Activated naive CD4-positive, alpha-beta T cell treated with Interleukin-2 at 50 U/mL for 16 hours (primary cell): ENCODE results near the gene SCUBE3.

Experiments used
- DNase-seq: peaks from one replicate; pipeline ENCODE4 v3.0.0-alpha.2; 2020

Gene SCUBE3

DNA sequence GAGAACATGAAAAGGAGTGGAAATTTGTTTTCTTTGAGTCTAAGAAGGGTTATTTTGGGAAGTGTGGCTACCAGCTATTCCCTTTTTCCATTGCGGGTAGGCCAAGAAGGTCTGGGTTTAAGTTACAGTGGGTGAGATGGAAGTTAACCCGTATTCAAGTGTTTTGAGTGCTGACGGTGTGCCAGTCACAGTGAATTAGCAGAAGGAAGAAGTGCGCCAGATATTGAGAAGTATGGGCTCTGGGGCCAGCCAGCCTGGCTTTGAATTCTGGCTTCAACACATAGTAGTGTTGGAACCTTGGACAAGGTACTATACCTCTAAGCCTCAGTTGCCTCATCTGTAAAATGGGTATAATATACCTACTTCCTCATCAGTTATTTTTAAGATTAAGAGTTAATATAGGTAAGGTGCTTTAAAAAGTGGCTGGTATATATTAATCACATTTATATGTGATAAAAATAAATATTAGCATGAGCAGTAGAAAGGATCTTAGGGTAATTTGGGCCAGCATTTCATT lies 62.0 kb downstream of the SCUBE3 start:
- no peak for DNase-seq

GRCh38 chr6:35278708-35279107 lies 65.0 kb downstream of the SCUBE3 start:
- DNase-seq: no peak

DNA sequence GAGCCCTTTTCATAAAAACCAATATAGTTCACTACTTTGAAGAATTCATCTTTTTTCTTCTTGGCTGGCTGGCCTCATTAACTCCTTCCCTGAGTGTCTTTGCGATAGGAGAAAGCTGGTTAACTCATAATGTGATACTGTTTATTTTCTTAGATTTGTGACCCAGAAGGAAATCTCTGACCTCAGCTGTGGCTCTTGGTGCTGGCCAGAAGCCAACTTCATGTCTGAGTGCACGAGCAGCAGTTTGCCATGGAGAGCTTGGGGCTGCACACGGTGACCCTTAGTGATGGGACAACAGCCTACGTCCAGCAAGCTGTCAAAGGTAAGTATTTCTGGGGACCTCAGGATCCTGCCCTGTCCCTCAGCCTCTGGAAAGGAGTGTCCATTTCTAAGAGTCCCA lies 67.1 kb downstream of the SCUBE3 start:
- DNase-seq: no peak

- DNase-seq: no peak
These were observed 68.7 kb downstream of the SCUBE3 start for GRCh38 chr6:35282472-35282871.

DNA sequence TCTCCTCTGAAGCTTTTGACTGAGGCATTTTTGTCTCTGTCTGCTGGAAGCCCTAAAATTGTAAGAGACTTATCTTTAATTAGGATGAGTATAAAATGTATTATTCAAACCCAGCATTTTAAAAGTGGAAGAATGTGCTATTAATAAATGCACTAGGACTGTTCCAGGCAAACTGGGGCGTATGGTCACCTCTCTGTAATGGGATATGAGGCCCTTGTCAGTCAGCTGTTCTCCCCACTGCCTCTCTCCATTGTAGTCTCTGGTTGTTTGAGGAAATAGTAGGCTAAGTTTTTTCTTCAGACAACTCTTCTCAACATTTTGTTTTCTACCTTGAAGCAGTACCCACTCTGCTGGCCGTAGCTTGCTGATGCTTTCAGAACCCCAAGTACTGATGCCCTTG lies 69.6 kb downstream of the SCUBE3 start:
- no peak for DNase-seq

GRCh38 chr6:35287671-35288396 lies 74.1 kb downstream of the SCUBE3 start:
- DNase-seq: no peak

DNA sequence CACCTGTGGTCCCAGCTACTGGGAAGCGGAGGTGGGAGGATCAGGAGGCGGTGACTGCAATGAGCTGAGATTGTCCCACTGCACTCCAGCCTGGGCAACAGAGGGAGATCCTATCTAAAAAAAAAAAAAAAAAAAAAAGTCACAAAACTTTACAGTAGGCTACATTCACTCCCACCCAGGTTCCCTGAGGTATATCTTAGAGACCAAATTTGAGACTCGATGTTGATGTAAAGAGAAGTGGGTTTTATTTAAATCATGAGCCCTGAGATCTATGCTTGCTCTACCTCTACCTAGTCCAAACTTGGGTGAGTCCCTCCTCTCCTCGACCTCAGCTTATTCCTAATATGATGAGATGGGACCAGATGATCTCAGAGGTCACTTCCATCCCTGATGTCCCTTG lies 75.1 kb downstream of the SCUBE3 start:
- no peak for DNase-seq

DNA sequence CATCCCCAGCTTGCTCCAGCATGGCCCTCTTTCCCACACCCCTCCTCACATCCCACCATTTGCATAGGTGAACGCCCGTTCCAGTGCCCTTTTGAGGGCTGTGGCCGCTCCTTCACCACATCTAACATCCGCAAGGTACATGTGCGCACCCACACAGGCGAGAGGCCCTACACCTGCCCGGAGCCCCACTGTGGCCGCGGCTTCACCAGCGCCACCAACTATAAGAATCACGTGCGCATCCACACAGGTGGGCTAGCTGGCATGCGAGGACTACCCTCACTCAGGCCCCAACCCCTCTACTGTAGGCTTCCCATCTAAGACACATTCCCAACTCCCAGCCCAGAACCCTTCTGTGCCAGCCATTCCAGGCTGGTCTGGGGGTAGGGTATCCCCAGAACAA lies 77.7 kb downstream of the SCUBE3 start:
- DNase-seq: no peak

DNA sequence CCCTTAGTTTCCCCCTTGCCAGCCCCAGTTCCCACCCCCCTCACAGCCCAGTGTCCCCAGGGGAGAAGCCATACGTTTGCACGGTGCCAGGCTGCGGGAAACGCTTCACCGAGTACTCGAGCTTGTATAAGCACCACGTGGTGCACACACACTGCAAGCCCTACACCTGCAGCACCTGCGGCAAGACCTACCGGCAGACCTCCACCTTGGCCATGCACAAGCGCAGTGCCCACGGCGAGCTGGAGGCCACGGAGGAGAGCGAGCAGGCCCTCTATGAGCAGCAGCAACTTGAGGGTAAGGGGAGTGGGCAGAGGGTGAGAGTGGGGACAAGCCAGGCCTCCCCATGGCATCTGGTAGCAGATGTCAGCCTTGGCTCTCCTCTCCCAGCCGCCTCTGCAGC lies 78.7 kb downstream of the SCUBE3 start:
- no peak for DNase-seq

GRCh38 chr6:35293681-35294080 lies 79.9 kb downstream of the SCUBE3 start:
- no peak for DNase-seq

DNA sequence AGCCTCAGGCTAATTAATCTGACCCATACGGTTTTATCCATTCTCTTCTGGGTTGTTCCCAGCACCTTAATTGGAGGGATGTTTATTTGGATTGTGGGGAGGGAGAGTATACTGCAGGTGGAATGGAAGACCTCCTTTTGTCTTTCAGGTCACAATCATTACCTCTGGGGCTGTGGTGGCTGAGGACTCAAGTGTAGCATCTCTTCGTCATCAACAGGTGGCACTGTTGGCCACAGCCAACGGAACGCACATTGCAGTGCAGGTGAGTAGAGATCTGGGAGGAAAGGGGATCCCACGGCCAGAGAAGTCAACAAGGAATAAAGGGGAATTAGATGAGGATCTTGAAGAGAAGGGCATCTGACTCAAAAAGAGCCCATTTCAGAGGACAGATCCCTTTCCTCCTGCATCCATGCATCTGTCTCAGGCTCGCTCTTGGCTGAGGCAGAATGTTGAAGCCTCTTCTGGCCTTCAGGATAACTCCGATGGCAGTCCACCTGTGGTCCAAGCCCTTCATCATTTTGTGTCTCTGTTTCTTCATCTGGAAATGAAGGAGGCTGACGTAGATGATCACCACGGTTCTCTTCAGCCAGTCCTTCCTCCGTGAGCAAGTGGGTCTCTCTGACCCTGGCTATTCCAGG lies 80.7 kb downstream of the SCUBE3 start:
- DNase-seq: peak; percentile 52

- DNase-seq: no peak
These were observed 81.3 kb downstream of the SCUBE3 start for GRCh38 chr6:35295036-35295435.

- DNase-seq: no peak
These were observed 82.0 kb downstream of the SCUBE3 start for GRCh38 chr6:35295521-35296315.

DNA sequence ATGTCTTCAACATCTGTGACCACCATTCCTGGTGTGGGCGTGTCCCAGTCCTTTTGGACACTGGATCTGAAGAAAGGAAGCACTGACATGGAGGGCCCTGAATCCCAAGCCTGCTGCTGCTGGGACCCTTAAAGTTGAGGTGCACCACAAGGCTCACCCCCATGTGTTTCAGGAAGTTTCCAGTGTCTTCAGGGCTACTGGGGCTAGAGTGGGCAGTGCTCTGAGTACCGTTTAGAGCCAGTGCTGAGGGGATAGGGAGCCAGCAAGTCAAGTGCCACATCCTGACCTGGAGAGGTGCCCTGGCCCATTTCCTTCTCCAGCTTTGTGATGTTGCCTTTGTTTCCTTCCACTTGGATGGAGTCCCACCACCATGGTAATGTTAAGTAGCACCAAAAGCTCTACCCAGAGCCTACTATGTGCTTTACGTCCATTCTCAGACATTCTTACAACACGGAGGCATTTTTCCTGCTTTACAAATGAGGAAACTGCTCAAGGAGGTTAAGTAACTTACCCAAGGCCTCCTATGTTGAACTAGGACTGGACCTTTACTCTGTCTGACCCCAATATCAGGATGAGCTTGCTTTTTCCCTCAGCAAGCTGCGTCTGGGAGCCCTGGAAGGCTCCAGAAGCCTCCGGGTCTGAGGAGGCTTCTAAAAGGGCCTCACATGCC lies 83.3 kb downstream of the SCUBE3 start:
- DNase-seq: no peak

DNA sequence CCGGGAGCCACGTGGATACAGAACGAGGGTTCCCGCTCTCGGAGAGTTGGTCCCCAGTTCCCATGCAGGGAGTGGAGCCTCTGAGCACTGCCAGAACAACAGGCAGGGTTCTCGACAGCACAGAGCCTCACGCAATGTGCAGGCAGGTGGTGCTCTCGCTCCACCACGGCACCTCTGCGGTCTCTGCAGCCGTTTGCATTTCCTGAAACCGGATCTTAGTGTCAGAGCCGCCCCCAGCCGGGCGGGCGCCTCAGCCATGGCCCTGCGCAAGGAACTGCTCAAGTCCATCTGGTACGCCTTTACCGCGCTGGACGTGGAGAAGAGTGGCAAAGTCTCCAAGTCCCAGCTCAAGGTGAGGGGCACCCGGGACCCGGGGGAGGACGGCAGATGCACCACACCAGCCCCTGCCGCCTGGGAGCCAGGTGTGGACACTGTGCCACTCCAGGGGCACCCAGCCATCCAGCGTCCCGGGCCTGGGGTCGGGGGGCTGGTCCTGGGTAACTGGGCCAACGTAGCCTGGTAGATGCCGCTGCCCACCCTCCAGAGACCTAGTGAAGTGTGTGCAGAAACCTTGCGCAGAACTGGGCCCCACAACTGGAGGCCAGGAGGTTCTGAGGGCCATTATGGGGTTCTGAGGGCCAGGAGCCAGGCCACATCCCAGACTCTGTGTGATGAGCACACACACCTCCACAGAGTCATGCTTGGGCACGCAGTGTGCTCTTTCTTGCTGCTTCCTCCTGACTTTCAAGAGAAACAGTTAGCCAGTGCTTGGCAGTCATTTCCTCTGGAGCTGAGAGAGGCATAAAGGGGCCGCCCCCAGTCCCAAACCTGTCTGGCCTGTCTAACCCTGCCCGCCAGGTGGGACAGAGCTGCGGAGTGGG lies 84.1 kb downstream of the SCUBE3 start, which contains the start of gene DEF6:
TSS of gene DEF6 (plus strand) at position 218 of the 881 bp plus-strand sequence. CDS start at position 257, 39 bp downstream.
- peak; percentile 90 for DNase-seq

DNA sequence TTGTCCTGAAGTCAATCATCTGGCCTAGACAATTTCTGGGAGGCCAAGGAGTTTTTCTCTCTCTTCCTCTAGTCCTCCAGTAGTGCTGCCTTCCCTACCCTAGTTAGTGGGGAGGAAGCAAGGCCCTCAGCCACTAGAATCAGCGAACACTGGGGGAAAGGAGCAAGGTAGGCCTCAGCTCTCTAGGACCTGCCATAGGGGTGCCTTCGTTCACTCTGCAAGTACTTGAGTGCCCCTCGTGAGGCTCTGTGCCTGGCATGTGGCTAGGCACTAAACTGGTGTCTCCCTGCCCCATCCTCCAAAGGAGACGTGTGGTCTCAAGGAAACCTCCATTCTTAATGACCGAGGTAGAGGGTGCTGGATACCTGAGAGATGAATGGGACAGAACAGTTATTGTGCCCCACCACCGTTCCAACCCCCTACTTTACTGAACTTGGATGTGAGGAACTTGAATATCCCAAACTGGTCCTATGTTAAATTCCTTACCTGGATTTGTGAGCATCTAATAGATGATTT lies 84.9 kb downstream of the SCUBE3 start:
- DNase-seq: no peak

DNA sequence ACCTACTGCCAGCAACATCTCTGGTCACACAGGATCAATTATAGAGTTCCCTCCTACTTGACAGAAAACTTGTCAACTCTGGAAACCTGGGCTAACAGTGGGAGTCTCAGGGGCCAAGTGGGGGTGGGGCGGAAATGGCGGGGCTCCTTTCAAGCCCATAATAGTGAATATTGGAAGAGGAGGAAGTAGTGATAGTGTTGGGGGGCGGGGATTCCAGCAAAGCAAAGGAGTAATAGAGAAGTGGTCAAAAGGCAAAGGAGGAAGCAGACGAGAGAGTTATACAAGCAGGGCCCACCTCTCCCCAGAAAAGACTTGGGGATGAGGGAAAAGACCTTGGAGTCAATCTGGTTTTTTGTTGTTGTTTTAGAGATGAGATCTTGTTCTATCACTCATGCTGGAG lies 85.9 kb downstream of the SCUBE3 start:
- DNase-seq: no peak

DNA sequence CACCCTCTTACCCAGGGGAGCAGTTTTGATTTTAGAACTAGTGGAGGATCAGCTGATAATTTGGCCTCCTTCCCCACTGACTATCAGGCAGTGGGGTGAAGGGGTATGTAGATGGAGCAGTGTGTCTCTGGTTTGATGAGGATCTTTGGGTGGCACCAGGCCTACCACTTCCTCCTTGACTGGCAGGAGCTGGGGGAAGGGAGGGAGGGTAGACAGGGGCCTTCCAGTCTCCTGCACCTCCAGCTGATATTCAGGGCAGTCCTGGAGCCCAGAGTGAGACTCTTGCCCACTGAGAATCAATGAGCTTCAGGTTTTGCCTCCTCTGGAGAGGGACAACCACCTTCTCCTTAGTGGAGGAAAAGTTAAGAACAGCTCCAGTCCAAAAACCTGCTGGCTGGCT lies 87.1 kb downstream of the SCUBE3 start:
- peak; percentile 29 for DNase-seq
